Breast epithelium (tissue), 3 donors: ENCODE data around the gene TEF.

ENCODE experiments used
- CTCF ChIP-seq, 3 donors: fragments of 450-650 bp; IDR thresholded peaks; one replicate each; pipeline ENCODE4 v1.5.1; 2016 to 2017; ENCODE audit warnings: antibody characterized with exemption in 3 of 3, mild to moderate bottlenecking in 3 of 3, moderate library complexity in 3 of 3
- POLR2A ChIP-seq: fragments of 450-650 bp; IDR thresholded peaks from one replicate; pipeline ENCODE4 v1.6.1; 2016; ENCODE audit warnings: antibody characterized with exemption, mild to moderate bottlenecking, moderate library complexity
- POLR2AphosphoS5 ChIP-seq, 3 donors: sonication (generic); formaldehyde crosslinking; IDR thresholded peaks; one replicate each; pipeline ENCODE4 v1.6.1; 2017; ENCODE audit warnings: antibody characterized with exemption in 3 of 3

GRCh38 chr22:41394012-41394356, 12.2 kb downstream of the TEF start:
- no peak for TF ChIP-seq CTCF (IDR thresholded peaks at IDR 0.05)
- no peak for TF ChIP-seq POLR2AphosphoS5 (IDR thresholded peaks at IDR 0.05)
- no peak for TF ChIP-seq POLR2A
